Measurements from ENCODE around the gene TMPRSS2.

TMPRSS2 gene

GRCh38 chr21:41437729-41438128 lies 70.2 kb downstream of the TMPRSS2 start:
- no peak overlapping the region for H3K4me3 ChIP-seq (ENCODE audit: low read depth, low read length)
- TF ChIP-seq CTCF (IDR thresholded peaks at IDR 0.05; ENCODE audit: borderline replicate concordance, insufficient read depth, low read depth, low read length), result no peak

- no peak for TF ChIP-seq CTCF (IDR thresholded peaks at IDR 0.05; ENCODE audit: borderline replicate concordance, insufficient read depth, low read depth, low read length)
- H3K4me3 ChIP-seq (ENCODE audit: low read depth, low read length), result no peak overlapping the region
These were observed 72.3 kb downstream of the TMPRSS2 start for GRCh38 chr21:41435706-41436105.

- no peak for TF ChIP-seq CTCF (IDR thresholded peaks at IDR 0.05; ENCODE audit: borderline replicate concordance, insufficient read depth, low read depth, low read length)
- no peak overlapping the region for H3K4me3 ChIP-seq (ENCODE audit: low read depth, low read length)
These were observed 74.4 kb downstream of the TMPRSS2 start for GRCh38 chr21:41433566-41433965.

GRCh38 chr21:41432562-41433460 lies 75.1 kb downstream of the TMPRSS2 start:
- H3K4me3 ChIP-seq (ENCODE audit: low read depth, low read length), result no peak overlapping the region
- TF ChIP-seq CTCF (IDR thresholded peaks at IDR 0.05; ENCODE audit: borderline replicate concordance, insufficient read depth, low read depth, low read length), result no peak

- H3K4me3 ChIP-seq (ENCODE audit: low read depth, low read length), result no peak overlapping the region
- no peak for TF ChIP-seq CTCF (IDR thresholded peaks at IDR 0.05; ENCODE audit: borderline replicate concordance, insufficient read depth, low read depth, low read length)
These were observed 76.0 kb downstream of the TMPRSS2 start for GRCh38 chr21:41431788-41432548.

GRCh38 chr21:41429925-41430491 lies 78.0 kb downstream of the TMPRSS2 start:
- TF ChIP-seq CTCF (IDR thresholded peaks at IDR 0.05; ENCODE audit: borderline replicate concordance, insufficient read depth, low read depth, low read length), result no peak
- no peak overlapping the region for H3K4me3 ChIP-seq (ENCODE audit: low read depth, low read length)

Measured in GM12875 (cell line).